Peyer's patch (tissue), 4 donors: ENCODE data around the gene PGA3.
"Not testable (repeated sequence)": the region's sequence is repeated elsewhere in the genome, so short reads cannot be mapped to it uniquely, and the experiment has no call there.

Experiments used
- CTCF ChIP-seq, 6 experiments: fragments of 450-650 bp in 4 of 6; fragments of 200-600 bp in 2 of 6; sonication (generic) in 1 of 6; IDR thresholded peaks; one replicate each; pipeline ENCODE4 v1.5.1; 2017 to 2019; ENCODE audit warnings: antibody characterized with exemption in 6 of 6, mild to moderate bottlenecking in 3 of 6, moderate library complexity in 1 of 6
- POLR2A ChIP-seq, 2 donors: fragments of 450-650 bp; IDR thresholded peaks; one replicate each; pipeline ENCODE4 v1.5.1; 2017; ENCODE audit warnings: antibody characterized with exemption in 2 of 2, mild to moderate bottlenecking in 2 of 2, moderate library complexity in 2 of 2

DNA sequence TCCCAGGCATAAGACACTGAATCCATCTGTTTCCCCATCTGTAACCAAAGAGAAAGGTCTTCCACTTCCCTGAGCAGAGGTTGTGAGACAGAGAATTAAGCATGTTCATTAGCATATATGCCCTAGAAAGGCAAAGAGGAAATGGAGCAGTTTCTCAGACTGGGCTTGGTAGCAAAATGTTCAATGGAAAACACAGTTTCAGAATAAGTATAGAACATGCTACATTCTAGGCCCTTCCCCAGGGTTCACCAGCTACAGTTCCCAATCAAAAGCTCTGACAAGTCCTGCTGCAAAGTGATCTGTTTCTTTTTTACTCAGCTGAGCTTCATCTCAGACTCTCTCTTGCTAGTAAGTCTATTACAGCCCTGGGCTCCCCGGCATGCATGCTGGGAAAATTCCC is 49.0 kb downstream of the PGA3 start:
- not testable (repeated sequence) for TF ChIP-seq POLR2A, CTCF (IDR thresholded peaks at IDR 0.05)
